NB4 (cell line): Measurements from ENCODE around the gene MAML2.

Experiments used
- CTCF ChIP-seq: IDR thresholded peaks from one replicate; pipeline ENCODE4 v1.5.1; 2012; ENCODE audit warnings: low read depth, low read length
- MAX ChIP-seq: IDR thresholded peaks from 2 replicates; pipeline ENCODE4 v1.6.1; 2011; ENCODE audit warnings: low read depth, low read length
- POLR2A ChIP-seq: IDR thresholded peaks from 2 replicates; pipeline ENCODE4 v1.6.1; 2011; ENCODE audit warnings: mild to moderate bottlenecking; ENCODE audit not compliant: insufficient read length; ENCODE audit errors: extremely low read depth

- TF ChIP-seq CTCF, result no peak
- no peak for TF ChIP-seq MAX
- no peak for TF ChIP-seq POLR2A
Measured at GRCh38 chr11:96177146-96177545, 165.8 kb downstream of the MAML2 start.
